Measurements from ENCODE around the gene CHRNB1. TPM values are rescaled to one million over a fixed set of nuclear protein-coding genes. Genes with fewer than 3 reads are reported as not detected.
A peak's percentile ranks its signal among the peaks of the same experiment; 100 is the strongest.

CHRNB1 gene, protein sequence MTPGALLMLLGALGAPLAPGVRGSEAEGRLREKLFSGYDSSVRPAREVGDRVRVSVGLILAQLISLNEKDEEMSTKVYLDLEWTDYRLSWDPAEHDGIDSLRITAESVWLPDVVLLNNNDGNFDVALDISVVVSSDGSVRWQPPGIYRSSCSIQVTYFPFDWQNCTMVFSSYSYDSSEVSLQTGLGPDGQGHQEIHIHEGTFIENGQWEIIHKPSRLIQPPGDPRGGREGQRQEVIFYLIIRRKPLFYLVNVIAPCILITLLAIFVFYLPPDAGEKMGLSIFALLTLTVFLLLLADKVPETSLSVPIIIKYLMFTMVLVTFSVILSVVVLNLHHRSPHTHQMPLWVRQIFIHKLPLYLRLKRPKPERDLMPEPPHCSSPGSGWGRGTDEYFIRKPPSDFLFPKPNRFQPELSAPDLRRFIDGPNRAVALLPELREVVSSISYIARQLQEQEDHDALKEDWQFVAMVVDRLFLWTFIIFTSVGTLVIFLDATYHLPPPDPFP
- total RNA-seq (ENCODE audit: insufficient read depth, low replicate concordance), result 8.9 TPM

DNA sequence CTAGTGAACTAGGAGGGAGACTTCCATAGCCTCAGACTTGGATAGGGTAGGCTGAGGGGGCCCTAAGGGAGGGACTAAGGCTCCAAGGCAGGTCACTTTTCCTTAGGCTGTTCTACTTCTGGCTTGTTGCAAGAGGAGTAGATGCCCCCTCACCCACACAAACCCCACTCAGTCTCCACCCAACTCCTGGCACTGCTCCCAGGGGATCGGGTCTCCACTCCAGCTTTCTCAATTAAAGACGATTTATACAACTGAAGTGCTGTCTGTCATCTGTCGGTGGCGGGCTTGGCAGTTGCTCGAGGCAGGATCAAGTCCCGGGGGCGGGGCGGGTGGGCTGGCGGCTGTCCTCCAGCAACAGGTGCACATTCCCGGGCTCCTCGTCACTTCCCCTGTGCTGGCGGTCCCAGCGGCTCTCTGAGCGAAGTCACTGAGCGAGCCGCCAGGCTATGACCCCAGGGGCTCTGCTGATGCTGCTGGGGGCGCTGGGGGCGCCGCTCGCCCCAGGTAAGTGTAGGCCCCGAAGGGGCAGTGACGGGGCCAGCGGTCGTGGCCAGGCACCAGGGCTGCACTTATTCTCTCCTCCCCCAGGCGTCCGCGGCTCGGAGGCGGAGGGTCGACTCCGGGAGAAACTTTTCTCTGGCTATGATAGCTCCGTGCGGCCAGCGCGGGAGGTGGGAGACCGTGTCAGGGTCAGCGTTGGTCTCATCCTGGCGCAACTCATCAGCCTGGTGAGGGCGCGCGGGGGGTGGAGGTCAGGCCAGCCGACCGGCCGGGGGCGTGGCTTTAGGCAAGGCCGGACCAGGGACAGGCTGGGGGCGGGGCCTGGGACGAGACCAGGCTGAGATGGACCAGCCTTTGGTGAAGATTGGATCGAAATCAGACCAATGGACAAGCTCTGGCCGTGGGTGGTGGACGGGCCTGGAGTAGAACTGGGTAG is at the start of gene CHRNB1:
TSS of gene CHRNB1 (plus strand) at position 380 of the 937 bp plus-strand sequence. CDS start at position 447, 67 bp downstream.
- DNase-seq (ENCODE audit: low spot score), result no peak

DNA sequence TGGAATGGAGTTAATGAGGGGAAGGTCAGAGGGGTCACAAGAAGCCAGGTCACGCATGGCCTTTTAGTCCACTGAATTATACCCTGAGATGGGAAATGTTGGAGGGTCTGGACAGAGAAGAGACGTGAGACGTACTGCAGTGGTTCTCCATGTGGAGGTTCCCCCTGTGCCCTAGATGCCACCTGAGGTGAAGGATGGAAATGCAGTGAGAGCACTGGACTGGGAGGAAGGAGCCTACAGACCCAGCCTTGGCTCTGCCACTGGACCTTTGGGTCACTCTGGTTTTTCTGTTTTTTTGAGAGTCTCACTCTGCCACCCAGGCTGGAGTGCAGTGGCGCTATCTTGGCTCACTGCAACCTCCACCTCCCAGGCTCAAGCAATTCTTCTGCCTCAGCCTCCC is 48.7 kb upstream of the CHRNB1 start:
- DNase-seq (ENCODE audit: low spot score), result no peak

DNA sequence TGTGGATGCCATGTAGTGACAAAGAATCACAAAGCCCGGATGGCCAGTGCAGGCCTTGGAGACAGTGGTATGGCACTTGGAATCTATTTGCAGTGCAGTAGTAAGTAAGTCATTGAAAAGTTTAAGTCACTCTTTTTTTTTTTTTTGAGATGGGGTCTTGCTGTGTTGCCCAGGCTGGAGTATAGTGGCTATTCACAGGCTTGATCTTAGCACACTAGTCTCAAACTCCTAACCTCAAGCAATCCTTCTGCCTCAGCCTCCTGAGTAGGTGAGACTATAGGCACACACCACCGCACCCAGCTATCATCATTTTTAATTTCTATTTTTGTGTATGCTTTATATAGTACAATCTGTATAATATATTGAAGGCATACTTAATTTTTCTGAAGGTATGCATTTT is 46.2 kb upstream of the CHRNB1 start:
- no peak for DNase-seq (ENCODE audit: low spot score)

DNA sequence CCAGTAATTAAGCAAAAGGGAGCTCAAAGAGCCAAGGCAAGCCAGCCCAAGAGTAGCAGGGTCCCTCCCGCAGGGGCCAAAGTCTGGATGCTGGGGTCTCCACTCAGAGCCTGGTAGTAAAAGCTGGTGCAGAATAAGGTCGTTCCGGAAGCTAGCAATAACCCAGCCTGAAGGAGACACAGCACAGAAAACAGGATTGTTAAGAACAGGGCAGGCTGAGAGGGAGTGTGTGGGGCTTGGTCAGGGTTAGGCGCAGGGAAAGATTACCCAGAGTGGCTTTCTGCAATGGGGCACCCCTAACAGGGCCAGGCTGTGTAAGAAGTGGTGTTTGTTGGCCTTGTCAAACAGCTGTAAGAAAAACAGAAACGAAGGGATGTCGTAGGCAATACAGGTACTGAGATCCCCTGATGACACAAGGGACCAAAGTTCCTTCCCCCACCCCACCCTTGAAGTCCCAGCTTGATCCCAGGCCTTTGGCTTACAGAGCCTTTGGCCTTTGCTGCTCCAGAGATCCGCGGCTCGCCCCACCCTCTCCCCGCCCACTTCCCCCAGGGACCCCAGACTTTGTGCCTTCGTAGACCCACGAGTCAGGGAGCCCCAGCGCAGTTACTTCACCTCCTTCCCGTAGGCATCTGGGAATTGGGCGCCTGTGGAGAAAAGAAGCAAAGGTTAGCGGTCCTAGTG is 41.7 kb upstream of the CHRNB1 start:
- DNase-seq (ENCODE audit: low spot score), result no peak

DNA sequence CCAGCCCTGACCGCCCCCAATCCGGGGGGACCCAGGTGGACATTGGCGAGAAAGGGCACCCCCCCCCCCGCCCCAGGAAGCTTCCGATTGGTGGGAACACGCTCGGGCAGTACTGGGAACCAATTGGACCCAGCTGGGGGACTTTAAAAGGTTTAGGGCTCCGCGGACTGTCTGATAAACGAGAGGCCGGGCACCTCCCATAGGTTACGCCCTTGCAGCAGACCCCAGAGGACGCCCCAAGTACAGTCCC is 41.2 kb upstream of the CHRNB1 start:
- DNase-seq (ENCODE audit: low spot score), result no peak

DNA sequence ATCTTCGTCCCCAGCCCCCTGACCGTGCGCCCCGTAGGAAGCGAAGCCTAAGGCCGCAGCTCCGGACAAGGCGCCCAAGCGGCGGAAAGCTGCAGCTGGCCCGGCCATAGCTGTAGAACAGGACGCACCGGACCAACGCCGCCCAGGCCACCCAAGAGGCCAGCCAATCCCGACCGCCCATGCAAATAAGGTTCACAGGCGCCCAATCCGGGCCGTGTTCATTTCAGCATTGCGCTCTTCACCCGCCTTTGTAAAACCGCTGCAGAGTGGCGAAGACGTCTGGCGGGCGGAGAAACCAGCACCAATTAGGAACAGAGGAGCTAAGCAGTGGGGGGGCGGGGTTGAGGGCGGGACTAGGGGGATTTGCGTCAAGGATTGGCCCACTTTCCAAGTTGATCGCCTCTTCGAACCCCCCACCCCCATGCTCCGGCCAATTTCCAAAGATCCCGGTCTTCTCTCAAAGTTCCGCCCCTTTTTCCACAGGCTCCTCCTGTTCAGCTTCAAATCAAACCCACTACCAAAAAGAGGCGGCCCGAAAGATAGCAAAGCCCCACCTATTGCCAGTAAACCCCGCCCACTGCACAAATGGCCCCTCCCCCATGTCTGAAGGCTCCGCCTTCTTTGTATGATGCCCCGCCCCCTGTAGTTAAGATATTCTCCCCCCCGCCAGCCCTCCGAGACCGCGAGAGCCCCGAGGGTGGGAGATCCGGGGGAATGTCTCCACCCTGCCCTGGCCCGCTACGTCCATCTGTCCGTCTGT is 40.7 kb upstream of the CHRNB1 start, which contains the start of gene TMEM256:
TSS of gene TMEM256 (minus strand) at position 121 of the 760 bp plus-strand sequence. CDS start at position 108, 13 bp downstream.
- peak; percentile 100 for DNase-seq (ENCODE audit: low spot score)

DNA sequence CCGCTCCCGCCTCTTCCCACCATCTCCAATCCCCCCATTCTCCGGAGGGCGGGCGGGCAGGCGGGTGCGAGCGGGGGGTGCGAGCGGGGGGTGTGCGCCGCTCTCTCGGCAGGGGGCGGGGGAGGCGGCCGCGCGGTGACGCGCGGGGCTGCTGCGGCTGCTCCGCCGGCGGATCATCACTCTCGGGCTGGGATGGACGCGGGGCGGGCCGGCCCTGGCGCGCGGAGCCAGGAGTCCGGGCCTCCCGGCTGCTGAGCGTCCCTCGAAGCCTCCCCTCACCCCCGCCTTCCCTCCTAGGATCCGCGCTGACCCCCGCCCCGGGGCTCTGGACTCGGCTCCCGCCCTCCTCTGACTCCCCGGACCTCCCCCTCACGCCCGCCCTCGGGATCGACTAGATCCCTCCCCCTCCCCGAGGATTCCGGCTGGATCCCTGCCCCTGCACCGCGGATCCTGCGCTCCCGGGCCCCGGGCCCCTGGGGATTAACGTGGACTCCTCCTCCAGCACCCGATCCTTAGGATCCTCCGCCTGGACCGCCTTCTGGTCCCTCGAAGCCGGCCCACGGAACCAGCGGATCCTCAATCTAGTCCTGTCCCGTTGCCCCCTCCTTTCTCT is 40.0 kb upstream of the CHRNB1 start:
- peak; percentile 68 for DNase-seq (ENCODE audit: low spot score)

DNA sequence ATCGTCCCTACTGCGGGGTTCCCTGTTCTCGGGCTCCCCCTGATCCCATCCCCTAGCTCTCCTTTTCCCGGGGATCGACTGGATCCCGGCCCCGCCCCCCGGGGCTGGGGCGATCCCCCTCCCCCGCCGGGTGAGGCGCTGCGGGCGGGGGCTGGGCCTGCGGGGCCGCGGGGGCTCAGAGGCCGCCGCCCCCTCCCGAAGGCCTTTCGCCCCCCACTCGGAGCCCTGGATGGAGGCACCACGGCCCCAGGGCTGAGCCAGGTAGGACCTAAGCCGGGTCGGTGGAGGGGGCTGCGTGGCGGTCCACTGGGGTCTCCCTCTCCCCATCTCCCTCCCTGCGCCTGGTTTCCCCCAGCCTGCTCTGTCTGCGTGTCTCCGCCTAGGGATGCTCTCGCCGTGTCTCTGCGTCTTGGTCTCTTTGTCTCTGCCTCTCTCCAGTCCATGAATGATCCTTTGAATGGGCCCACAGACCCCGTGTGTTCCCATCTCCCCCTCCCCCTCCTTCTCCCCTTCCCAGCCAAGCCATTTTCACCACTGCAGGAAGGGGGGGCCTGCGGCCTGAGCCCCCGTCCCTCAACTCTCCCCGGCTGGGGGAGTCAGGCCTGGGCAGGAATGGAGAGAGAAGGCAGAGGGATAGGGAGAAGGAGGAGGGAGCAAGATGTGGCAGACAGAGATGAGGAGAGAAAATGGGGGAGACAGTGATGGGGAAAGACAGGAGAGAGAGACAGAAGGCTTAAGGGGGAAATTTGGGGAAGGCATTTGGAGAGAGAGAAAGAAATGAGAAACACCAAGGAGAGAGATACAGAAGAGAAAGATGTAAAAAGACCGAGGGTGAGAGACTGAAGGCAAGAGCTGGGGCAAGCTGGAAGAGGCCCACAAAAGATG is 39.3 kb upstream of the CHRNB1 start:
- peak; percentile 44 for DNase-seq (ENCODE audit: low spot score)

DNA sequence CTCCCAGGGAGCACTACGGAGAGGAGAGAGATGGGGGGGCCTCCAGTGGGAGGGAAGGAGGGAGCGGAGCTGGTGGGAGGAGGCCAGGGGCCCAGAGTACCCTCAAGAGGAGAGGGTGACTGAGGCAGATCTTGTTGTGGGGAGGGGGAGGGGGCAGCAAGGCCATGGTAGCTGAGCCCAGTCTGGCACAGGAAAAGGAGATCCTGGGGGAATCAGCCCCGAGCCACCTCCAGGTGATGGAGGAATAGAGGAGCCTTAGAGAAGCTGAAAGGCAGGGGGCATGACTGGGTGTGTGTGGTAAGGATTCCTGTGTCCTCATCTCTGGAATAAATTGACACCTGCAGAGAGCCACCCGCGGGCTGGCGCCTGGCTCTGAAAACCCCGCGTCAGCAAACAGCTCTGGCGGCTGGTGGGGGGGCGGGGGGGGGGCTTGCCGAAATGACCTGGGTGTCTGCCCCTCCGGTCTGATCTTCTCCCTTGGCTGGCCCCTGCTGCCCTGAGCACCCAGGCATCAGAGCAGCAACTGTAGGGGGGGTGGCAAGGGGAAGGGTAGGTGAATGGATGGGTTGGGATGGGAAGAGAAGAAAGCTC is 38.5 kb upstream of the CHRNB1 start:
- DNase-seq (ENCODE audit: low spot score), result no peak

DNA sequence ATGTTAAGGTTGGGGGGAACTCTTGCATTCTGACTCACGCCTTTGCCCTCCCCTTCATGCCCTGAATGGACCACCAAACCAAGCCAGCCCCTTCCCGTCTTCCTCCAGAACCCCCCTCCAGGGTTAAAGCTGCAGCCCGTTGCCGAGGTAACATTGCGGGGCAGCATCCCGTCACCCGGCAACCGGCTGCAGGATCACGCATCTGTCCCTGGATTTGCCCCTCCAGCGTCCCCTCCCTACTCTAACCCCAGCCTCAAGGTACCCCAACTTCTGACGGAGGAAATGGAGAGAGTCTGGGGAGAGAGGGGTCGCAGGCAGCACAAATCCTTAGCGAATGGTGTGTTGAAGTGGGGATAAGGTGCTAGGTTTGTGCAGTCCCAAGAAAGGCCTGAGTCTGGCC is 37.8 kb upstream of the CHRNB1 start:
- no peak for DNase-seq (ENCODE audit: low spot score)

DNA sequence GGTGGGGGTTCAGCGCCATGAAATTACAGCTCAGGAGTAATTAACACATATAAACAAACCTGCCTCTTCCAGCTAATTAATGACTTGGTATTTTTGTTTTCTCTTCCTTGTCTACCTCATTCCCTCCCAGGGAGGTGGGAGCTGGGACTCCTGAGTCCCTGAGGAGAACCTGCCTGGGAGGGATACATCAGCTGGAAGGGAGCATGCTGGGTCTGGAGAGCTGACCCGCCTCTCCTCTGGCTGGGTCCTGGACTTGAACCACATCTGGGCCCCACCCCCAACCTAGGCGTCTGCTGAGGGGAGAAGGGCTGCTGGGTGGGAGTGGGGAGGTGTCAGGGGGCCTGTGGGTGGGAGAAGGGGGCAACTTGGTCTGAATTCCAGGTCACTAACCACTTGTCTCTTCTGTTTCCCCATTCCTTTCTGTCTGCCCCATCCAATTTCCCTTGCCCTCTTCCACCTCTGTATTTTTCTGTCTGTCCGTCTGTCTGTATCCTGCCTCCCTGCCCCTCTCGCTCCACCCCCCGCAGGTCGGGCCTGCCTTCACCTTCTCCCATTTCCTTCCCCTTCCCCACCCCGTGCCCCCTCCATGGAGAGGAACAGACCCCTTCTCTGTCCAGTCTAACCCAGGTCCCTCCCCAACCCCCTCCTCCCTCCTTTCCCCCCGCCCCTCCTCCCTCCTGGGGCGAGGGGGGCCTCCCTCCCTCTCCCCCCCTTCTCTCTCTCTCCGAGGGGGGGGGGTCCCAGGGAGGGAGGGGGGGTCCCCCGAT is 37.2 kb upstream of the CHRNB1 start, which contains the start of gene NLGN2:
TSS of gene NLGN2 (plus strand) at position 361 of the 767 bp plus-strand sequence. CDS start 411 bp downstream, outside the sequence.
- DNase-seq (ENCODE audit: low spot score), result no peak

DNA sequence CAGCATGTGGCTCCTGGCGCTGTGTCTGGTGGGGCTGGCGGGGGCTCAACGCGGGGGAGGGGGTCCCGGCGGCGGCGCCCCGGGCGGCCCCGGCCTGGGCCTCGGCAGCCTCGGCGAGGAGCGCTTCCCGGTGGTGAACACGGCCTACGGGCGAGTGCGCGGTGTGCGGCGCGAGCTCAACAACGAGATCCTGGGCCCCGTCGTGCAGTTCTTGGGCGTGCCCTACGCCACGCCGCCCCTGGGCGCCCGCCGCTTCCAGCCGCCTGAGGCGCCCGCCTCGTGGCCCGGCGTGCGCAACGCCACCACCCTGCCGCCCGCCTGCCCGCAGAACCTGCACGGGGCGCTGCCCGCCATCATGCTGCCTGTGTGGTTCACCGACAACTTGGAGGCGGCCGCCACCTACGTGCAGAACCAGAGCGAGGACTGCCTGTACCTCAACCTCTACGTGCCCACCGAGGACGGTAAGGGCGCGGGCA is 36.6 kb upstream of the CHRNB1 start:
- no peak for DNase-seq (ENCODE audit: low spot score)

DNA sequence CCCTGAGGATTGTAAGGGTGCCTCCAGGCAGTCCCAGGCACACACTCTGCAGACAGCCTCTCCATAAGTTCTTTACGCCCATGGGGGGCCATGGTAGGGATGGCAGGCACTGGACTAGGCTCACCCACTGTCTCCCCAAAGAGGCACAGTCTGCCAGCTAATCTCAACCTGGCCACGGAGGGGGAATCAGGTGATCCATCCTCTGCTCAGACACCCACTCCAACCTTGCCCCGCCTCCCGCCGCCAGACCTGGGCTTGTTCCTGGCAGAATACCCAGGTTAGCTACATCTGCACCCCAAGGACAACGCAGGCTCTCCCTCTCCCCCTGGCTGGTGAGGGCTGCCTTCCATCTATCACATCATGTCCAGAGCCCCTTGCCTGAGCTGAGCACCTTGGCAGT is 36.0 kb upstream of the CHRNB1 start:
- DNase-seq (ENCODE audit: low spot score), result no peak

DNA sequence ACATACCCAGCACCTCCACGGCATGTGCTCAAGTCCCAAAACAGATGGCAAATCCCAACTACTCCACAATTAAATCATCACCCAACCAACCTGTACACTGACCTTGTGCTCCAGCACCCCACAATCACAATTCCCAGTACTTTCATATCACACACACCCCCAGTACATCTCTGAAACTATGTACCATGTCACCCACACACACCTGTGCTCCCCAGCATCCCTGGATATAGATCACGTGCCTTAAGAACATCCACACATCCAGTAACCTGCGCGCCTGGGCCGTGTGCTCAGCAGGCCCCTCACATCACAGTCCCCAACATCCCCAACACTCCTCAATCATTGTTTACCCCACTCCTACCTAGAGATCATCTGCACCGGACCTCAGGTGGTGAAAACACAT is 35.1 kb upstream of the CHRNB1 start:
- no peak for DNase-seq (ENCODE audit: low spot score)

DNA sequence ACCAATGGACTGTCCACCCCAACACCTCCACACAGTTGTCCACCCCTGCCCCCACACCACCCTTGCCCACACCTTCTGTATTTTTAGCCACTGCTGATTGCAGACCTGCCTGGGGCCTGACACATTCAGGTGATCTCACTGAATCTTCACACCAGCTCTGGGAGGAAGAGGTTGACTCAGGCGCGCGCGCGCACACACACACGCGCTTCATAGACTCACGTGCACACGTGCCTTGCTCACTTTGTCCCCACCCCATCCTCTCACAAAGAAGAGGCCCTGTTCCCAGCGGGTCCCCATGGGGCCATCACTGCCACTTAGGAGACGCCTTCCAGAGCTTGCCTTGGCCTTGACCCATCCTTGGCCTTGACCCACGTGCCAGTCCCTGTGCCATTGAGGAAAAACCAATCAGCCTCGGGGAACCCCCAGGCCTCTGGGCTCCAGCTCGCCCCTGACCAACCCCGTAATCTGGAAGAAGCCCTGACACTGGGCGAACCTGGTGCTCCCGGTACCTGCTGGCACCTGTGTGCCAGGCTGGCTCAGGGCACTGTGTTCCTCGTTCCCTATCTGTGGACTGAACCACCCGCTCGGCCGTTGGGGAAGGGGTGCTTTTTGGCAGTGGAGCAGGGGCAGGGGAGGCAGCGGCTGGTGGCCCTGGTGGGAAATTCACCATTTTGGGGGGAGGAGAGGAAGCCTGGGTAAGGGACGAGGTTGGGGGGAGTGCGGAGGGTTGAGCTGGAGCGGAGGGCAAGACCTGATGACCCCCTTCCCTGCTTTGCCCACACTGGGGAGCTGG is 34.0 kb upstream of the CHRNB1 start:
- no peak for DNase-seq (ENCODE audit: low spot score)

DNA sequence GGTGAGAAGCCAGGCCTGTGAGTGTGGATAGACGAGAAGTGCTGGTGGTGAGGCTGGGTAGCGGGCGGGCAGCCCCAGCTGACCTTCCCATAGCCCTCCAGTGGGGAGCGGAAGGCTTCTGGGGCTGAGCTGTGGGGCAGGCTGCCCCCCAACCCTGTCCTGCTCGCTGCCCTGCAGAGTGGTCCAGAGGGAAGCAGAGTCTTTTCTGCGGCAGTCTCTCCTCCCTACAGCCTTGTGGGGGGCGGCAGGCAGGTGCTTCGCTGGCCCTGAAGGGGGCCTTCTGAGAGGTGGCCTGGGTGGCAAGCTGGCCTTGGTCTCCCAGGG is 33.5 kb upstream of the CHRNB1 start:
- DNase-seq (ENCODE audit: low spot score), result no peak

DNA sequence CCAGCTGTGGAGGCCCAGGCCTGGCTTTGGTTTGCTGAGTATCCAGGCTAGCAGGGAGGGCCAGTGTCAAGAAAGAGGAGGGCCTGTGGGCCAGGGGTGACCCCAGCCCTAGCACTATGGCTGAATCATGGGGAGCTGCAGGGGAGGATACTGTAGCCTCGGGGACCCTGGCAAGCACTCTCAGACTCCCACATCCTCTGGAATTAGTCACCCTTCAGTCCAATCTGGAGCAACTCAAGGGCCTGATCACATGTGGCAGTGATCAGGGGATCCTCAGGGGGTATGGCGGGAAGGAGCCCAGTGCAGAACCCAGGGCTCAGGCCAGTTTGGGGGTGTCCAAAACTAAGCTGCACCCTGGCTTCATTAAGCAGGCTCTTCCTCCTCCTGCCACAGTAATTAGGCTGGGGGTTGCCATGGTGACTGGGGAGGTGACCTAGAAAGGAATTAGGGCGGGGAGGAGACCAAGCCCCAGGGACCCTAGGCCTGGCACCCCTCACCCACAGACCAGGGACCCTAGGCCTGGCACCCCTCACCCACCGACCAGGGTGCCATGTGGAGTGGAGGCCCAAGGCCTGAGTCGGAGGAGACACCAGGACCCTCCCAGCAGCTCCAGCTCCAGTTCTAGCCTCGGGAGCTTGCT is 31.4 kb upstream of the CHRNB1 start:
- no peak for DNase-seq (ENCODE audit: low spot score)
